Measurements from ENCODE around the gene BRPF3. TPM values are rescaled to one million over a fixed set of nuclear protein-coding genes. Genes with fewer than 3 reads are reported as not detected.
A peak's percentile ranks its signal among the peaks of the same experiment; 100 is the strongest.

The BRPF3 gene
- total RNA-seq, 1 donor from 2014 or later, result 6.3 TPM

- DNase-seq (ENCODE audit: low read depth), result no peak
- no peak for TF ChIP-seq CTCF (IDR thresholded peaks at IDR 0.05; ENCODE audit: insufficient read depth, low read length, severe bottlenecking)
- no peak for FAIRE-seq
- Histone ChIP-seq H3K4me3 (ENCODE audit: low read depth, low read length) (no peak overlapping the region), H3K36me3 (ENCODE audit: control insufficient read depth, insufficient read depth, low read length) (no peaks in the 10 kb centered on the region), H3K27me3 (ENCODE audit: control insufficient read depth, insufficient read depth, low read length) (no peaks in the 10 kb centered on the region)
Measured at GRCh38 chr6:36273802-36274514, 77.4 kb downstream of the BRPF3 start.

GRCh38 chr6:36276581-36277536 is 80.3 kb downstream of the BRPF3 start:
- no peaks in the 10 kb centered on the region for H3K27me3 ChIP-seq (ENCODE audit: control insufficient read depth, insufficient read depth, low read length)
- H3K36me3 ChIP-seq (ENCODE audit: control insufficient read depth, insufficient read depth, low read length), result no peaks in the 10 kb centered on the region
- peak; percentile 79 for DNase-seq (ENCODE audit: low read depth)
- TF ChIP-seq CTCF (IDR thresholded peaks at IDR 0.05; ENCODE audit: insufficient read depth, low read length, severe bottlenecking), result no peak
- no peak for FAIRE-seq
- no peak overlapping the region for H3K4me3 ChIP-seq (ENCODE audit: low read depth, low read length)

GRCh38 chr6:36277946-36278470 is 81.5 kb downstream of the BRPF3 start:
- Histone ChIP-seq H3K36me3 (ENCODE audit: control insufficient read depth, insufficient read depth, low read length) (no peaks in the 10 kb centered on the region), H3K27me3 (ENCODE audit: control insufficient read depth, insufficient read depth, low read length) (no peaks in the 10 kb centered on the region), H3K4me3 (ENCODE audit: low read depth, low read length) (no peak overlapping the region)
- no peak for FAIRE-seq
- no peak for TF ChIP-seq CTCF (IDR thresholded peaks at IDR 0.05; ENCODE audit: insufficient read depth, low read length, severe bottlenecking)
- DNase-seq (ENCODE audit: low read depth), result no peak

GRCh38 chr6:36280467-36280866 is 83.9 kb downstream of the BRPF3 start:
- Histone ChIP-seq H3K27me3 (ENCODE audit: control insufficient read depth, insufficient read depth, low read length) (peaks cover 3% of the 10 kb centered on the region), H3K36me3 (ENCODE audit: control insufficient read depth, insufficient read depth, low read length) (no peaks in the 10 kb centered on the region), H3K4me3 (ENCODE audit: low read depth, low read length) (no peak overlapping the region)
- FAIRE-seq (no peak), DNase-seq (ENCODE audit: low read depth) (no peak)
- TF ChIP-seq CTCF (IDR thresholded peaks at IDR 0.05; ENCODE audit: insufficient read depth, low read length, severe bottlenecking), result no peak

- Histone ChIP-seq H3K4me3 (ENCODE audit: low read depth, low read length) (no peak overlapping the region), H3K27me3 (ENCODE audit: control insufficient read depth, insufficient read depth, low read length) (peaks cover 3% of the 10 kb centered on the region), H3K36me3 (ENCODE audit: control insufficient read depth, insufficient read depth, low read length) (no peaks in the 10 kb centered on the region)
- no peak for TF ChIP-seq CTCF (IDR thresholded peaks at IDR 0.05; ENCODE audit: insufficient read depth, low read length, severe bottlenecking)
- FAIRE-seq, result no peak
- DNase-seq (ENCODE audit: low read depth), result no peak
Measured at GRCh38 chr6:36280983-36281382, 84.4 kb downstream of the BRPF3 start.

Other genes starting within 250 kb of the BRPF3 start
- not detected in 2 replicates for gene SLC26A8, start 172.1 kb upstream of the BRPF3 start, total RNA-seq
- 38.4 and 44.7 TPM in 2 replicates for gene MAPK14, start 168.9 kb upstream of the BRPF3 start, total RNA-seq
- 70.6 and 95.6 TPM in 2 replicates for gene MAPK13, start 66.2 kb upstream of the BRPF3 start, total RNA-seq
- gene PNPLA1, start 73.3 kb downstream of the BRPF3 start, total RNA-seq, result 0.26 and 1.2 TPM in 2 replicates
- not detected in 2 replicates for gene BNIP5, start 140.1 kb downstream of the BRPF3 start, total RNA-seq
- gene ETV7, start 190.9 kb downstream of the BRPF3 start, total RNA-seq, result 0.13 TPM in 1 of 2 replicates, not detected in the other
- gene PXT1, start 246.1 kb downstream of the BRPF3 start, total RNA-seq, result not detected in 2 replicates
- gene KCTD20, start 246.3 kb downstream of the BRPF3 start, total RNA-seq, result 26.6 and 31.1 TPM in 2 replicates

Data from bronchial epithelial cell (primary cell).